Lung (tissue), 12 donors: ENCODE data around the gene MAB21L3. TPM values are rescaled to one million over a fixed set of nuclear protein-coding genes. Genes with fewer than 3 reads are reported as not detected.

ENCODE experiments used
- ATAC-seq: fragments of 200-7000 bp; cut with Tn5 transposase; one replicate; pipeline ENCODE4 v1.9.1; 2020; ENCODE audit warnings: moderate number of reproducible peaks; ENCODE audit not compliant: insufficient read depth, low FRiP score
- DNase-seq, 3 donors: peaks; one replicate each; pipeline ENCODE4 v3.0.0-alpha.2; 2013 to 2017
- H3K27ac ChIP-seq, 2 donors: one replicate each; pipeline ENCODE4 v1.5.1; 2013; ENCODE audit warnings: mild to moderate bottlenecking in 2 of 2, moderate library complexity in 2 of 2, control low read depth in 1 of 2, inconsistent platforms in 1 of 2, low read depth in 1 of 2, low read length in 1 of 2
- H3K27me3 ChIP-seq, 3 donors: one replicate each; pipeline ENCODE4 v1.5.1; 2013; ENCODE audit warnings: low read length in 2 of 3; ENCODE audit not compliant: control insufficient read depth in 3 of 3, insufficient read depth in 3 of 3
- H3K36me3 ChIP-seq, 4 donors: one replicate each; pipeline ENCODE4 v1.5.1; 2013; ENCODE audit warnings: low read length in 4 of 4, mild to moderate bottlenecking in 1 of 4, moderate library complexity in 1 of 4; ENCODE audit not compliant: control insufficient read depth in 4 of 4, insufficient read depth in 4 of 4
- H3K4me1 ChIP-seq, 5 donors: one replicate each; pipeline ENCODE4 v1.5.1; 2013; ENCODE audit warnings: low read length in 5 of 5, mild to moderate bottlenecking in 2 of 5, moderate library complexity in 1 of 5; ENCODE audit not compliant: control insufficient read depth in 5 of 5, insufficient read depth in 5 of 5
- H3K4me3 ChIP-seq: one replicate; pipeline ENCODE4 v1.5.1; 2013; ENCODE audit warnings: mild to moderate bottlenecking, control low read depth, moderate library complexity
- H3K9ac ChIP-seq, 2 donors: one replicate each; pipeline ENCODE4 v1.5.1; 2013; ENCODE audit warnings: low read length in 2 of 2, control low read depth in 1 of 2; ENCODE audit not compliant: insufficient read depth in 1 of 2
- H3K9me3 ChIP-seq, 4 donors: one replicate each; pipeline ENCODE4 v1.5.1; 2013; ENCODE audit warnings: low read length in 3 of 4, mild to moderate bottlenecking in 1 of 4, moderate library complexity in 1 of 4; ENCODE audit not compliant: control insufficient read depth in 4 of 4, insufficient read depth in 3 of 4
- WGBS, 2 donors: extraction: QIAGEN DNeasy Blood & Tissue Kit; methylation state at CpG; one replicate each; pipeline ENCODE4 v1.1.7; 2013; 5-methylcytosine and 5-hydroxymethylcytosine counted together
- polyA plus RNA-seq, 2 donors: library from polyadenylated mRNA; stranded (reverse); fragments of 200-250 nt; gene quantifications; one replicate each; pipeline ENCODE4 v1.2.1, GENCODE V29; 2013
- total RNA-seq, 2 donors: library from RNA; depleted of rRNA in 1 of 2; stranded (reverse); fragments of >200 nt in 1 of 2; gene quantifications; one replicate each; pipeline ENCODE4 v1.2.1, GENCODE V29; 2014 to 2021
- TF ChIP-seq, protein P1 (sequence below): IDR thresholded peaks from 2 replicates; pipeline ENCODE4 v1.5.1; 2012; ENCODE audit warnings: mild to moderate bottlenecking; ENCODE audit errors: control extremely low read depth, extremely low read depth
- donor health status: control.
- donor health status: control.
- donor health status: Bipolar disorder and iron deficiency.
- donor health status: healthy.
- donor health status: DM: yes; HTN: yes; CAD: no.

MAB21L3 gene
- total and polyA plus RNA-seq, 4 donors: 0.08 to 4.2 (median 0.44) TPM

DNA sequence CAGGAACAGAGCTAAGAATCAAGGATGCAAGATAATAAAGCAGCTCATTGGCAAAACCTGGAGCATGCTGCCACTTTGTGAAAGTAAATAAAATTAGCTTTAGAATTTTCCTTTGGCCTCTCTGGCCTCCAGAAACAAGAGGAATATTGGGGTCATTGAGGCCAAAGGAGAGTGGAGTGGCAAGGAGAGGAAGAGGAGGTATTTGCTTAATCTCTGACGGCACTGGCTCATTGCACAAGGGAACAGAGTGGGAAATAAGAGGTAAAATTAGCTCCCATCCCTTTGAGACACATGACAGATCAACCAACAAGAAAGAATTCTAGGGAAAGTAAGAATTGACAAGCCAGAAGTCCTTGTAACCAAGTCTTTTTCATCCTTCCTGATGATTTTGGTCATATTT, 48.4 kb downstream of the MAB21L3 start:
- Histone ChIP-seq H3K27ac (no peak overlapping the region), H3K9me3 (no peaks in the 10 kb centered on the region), H3K27me3 (no peaks in the 10 kb centered on the region), H3K4me3 (no peak overlapping the region), H3K4me1 (peaks cover 0 to 5% (median 0%) of the 10 kb centered on the region in 5 donors), H3K36me3 (no peaks in the 10 kb centered on the region), H3K9ac (no peak overlapping the region)
- ATAC-seq (no peak), DNase-seq (no peak)
- TF ChIP-seq, protein P1, sequence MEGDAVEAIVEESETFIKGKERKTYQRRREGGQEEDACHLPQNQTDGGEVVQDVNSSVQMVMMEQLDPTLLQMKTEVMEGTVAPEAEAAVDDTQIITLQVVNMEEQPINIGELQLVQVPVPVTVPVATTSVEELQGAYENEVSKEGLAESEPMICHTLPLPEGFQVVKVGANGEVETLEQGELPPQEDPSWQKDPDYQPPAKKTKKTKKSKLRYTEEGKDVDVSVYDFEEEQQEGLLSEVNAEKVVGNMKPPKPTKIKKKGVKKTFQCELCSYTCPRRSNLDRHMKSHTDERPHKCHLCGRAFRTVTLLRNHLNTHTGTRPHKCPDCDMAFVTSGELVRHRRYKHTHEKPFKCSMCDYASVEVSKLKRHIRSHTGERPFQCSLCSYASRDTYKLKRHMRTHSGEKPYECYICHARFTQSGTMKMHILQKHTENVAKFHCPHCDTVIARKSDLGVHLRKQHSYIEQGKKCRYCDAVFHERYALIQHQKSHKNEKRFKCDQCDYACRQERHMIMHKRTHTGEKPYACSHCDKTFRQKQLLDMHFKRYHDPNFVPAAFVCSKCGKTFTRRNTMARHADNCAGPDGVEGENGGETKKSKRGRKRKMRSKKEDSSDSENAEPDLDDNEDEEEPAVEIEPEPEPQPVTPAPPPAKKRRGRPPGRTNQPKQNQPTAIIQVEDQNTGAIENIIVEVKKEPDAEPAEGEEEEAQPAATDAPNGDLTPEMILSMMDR: no peak
- 43 to 48% methylated on average over 1 of the region's 1 CpG for WGBS, 2 donors

- no peaks in the 10 kb centered on the region for H3K36me3 ChIP-seq
- TF ChIP-seq, protein P1: no peak
- H3K4me1 ChIP-seq: peaks cover 0 to 11% (median 0%) of the 10 kb centered on the region in 5 donors
- no peak for DNase-seq
- H3K9ac ChIP-seq: no peak overlapping the region
- ATAC-seq: no peak
- WGBS, 2 donors: 78 to 81% methylated on average over 2 of the region's 2 CpGs
- H3K27ac ChIP-seq: no peak overlapping the region
- H3K9me3 ChIP-seq: no peaks in the 10 kb centered on the region
- H3K27me3 ChIP-seq: no peaks in the 10 kb centered on the region
- no peak overlapping the region for H3K4me3 ChIP-seq
Measured at GRCh38 chr1:116161390-116161789, 50.2 kb downstream of the MAB21L3 start.

GRCh38 chr1:116161877-116162390, 50.7 kb downstream of the MAB21L3 start:
- ATAC-seq: no peak
- Histone ChIP-seq H3K27me3 (no peaks in the 10 kb centered on the region), H3K9ac (no peak overlapping the region), H3K4me3 (no peak overlapping the region), H3K4me1 (peaks cover 0 to 11% (median 0%) of the 10 kb centered on the region in 5 donors), H3K36me3 (no peaks in the 10 kb centered on the region), H3K9me3 (no peaks in the 10 kb centered on the region), H3K27ac (no peak overlapping the region)
- TF ChIP-seq, protein P1: no peak
- no peak for DNase-seq

DNA sequence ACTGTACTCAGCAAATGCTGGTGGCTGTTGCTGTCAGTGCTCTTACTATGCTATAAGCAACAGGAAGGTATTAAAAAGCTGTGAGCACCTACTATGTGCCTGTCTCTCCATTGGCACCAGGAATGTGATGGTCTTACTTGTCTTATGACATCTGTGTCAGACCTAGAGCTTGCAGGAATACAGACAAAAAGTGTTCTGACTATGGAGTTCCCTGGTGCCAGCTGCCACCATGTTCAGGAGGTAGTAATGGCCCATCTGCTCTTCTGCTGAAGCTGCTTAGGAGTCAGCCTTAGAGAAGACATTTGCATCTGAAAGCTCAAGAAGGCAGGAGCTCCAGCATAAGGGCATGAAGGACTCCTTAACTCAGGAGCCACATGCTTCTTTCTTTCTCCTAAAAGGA, 52.3 kb downstream of the MAB21L3 start:
- Histone ChIP-seq H3K4me3 (no peak overlapping the region), H3K9ac (no peak overlapping the region), H3K9me3 (no peaks in the 10 kb centered on the region), H3K36me3 (no peaks in the 10 kb centered on the region), H3K4me1 (peaks cover 0 to 19% (median 0%) of the 10 kb centered on the region in 5 donors), H3K27me3 (no peaks in the 10 kb centered on the region), H3K27ac (no peak overlapping the region)
- no peak for DNase-seq
- TF ChIP-seq, protein P1: no peak
- ATAC-seq: no peak
